K562 (cell line): ENCODE measurements around the gene CYSRT1. TPM values are rescaled to one million over a fixed set of nuclear protein-coding genes. Genes with fewer than 3 reads are reported as not detected.
A peak's percentile ranks its signal among the peaks of the same experiment; 100 is the strongest.

Source experiments
- BMI1 ChIP-seq: fragments of 150-350 bp; IDR thresholded peaks from 2 replicates; pipeline ENCODE4 v1.6.1; 2014; ENCODE audit warnings: low read length
- BRCA1 ChIP-seq, 2 experiments: fragments of 450-650 bp in 1 of 2; sonication (generic) in 1 of 2; formaldehyde crosslinking in 1 of 2; IDR thresholded peaks; 2 replicates each; pipeline versions ENCODE4 v1.5.0 to v1.6.1; 2017 to 2020; ENCODE audit warnings: mild to moderate bottlenecking in 1 of 2, missing genetic modification reagents in 1 of 2
- CREM ChIP-seq: IDR thresholded peaks from 2 replicates; pipeline ENCODE4 v1.6.1; 2014; ENCODE audit warnings: antibody characterized with exemption, low read depth
- DACH1 ChIP-seq: fragments of 450-650 bp; IDR thresholded peaks from 2 replicates; pipeline ENCODE4 v1.6.1; 2018; ENCODE audit not compliant: partially characterized antibody
- HOXB6 ChIP-seq: fragments of 250-450 bp; sonication (Bioruptor Pico); IDR thresholded peaks from 2 replicates; pipeline ENCODE4 v1.5.1; 2022; ENCODE audit warnings: mild to moderate bottlenecking, borderline replicate concordance
- JUND ChIP-seq, 2 experiments: IDR thresholded peaks; 2 replicates in 1 of 2; 3 replicates in 1 of 2; pipeline ENCODE4 v1.6.1; 2011; ENCODE audit warnings: borderline replicate concordance in 2 of 2, low read depth in 2 of 2, low read length in 2 of 2, improper control_type of control experiment in 1 of 2, missing biosample characterization in 1 of 2, missing genetic modification characterization in 1 of 2, missing genetic modification reagents in 1 of 2
- KDM4B ChIP-seq, 2 experiments: fragments of 450-650 bp in 1 of 2; sonication (generic) in 1 of 2; IDR thresholded peaks; 2 replicates each; pipeline ENCODE4 v1.6.1; 2016 to 2017; ENCODE audit warnings: borderline replicate concordance in 2 of 2, antibody characterized with exemption in 1 of 2, low read depth in 1 of 2, mild to moderate bottlenecking in 1 of 2
- KLF6 ChIP-seq: fragments of 250-450 bp; sonication (Bioruptor Pico); IDR thresholded peaks from 2 replicates; pipeline ENCODE4 v1.4.0; 2020; ENCODE audit warnings: mild to moderate bottlenecking, moderate library complexity, borderline replicate concordance
- MYBL2 ChIP-seq, 2 experiments: fragments of 450-650 bp in 1 of 2; sonication (generic) in 1 of 2; formaldehyde crosslinking in 1 of 2; IDR thresholded peaks; 2 replicates each; pipeline versions ENCODE4 v1.6.1 to v1.8.1; 2017 to 2022; ENCODE audit warnings: borderline replicate concordance in 1 of 2, inconsistent platforms in 1 of 2, low read depth in 1 of 2, mild to moderate bottlenecking in 1 of 2, missing genetic modification reagents in 1 of 2, moderate library complexity in 1 of 2
- NFIX ChIP-seq: fragments of 250-450 bp; sonication (Bioruptor Pico); IDR thresholded peaks from 2 replicates; pipeline ENCODE4 v1.4.0; 2020; ENCODE audit warnings: low read depth, mild to moderate bottlenecking, moderate library complexity
- PCBP1 ChIP-seq: fragments of 200-400 bp; formaldehyde crosslinking; IDR thresholded peaks from 2 replicates; pipeline ENCODE4 v1.6.1; 2018; ENCODE audit warnings: mild to moderate bottlenecking, low read depth, low read length; ENCODE audit not compliant: poor library complexity, severe bottlenecking
- RREB1 ChIP-seq: fragments of 250-450 bp; sonication (Bioruptor Pico); IDR thresholded peaks from 2 replicates; pipeline ENCODE4 v1.4.0; 2020
- SIRT6 ChIP-seq: IDR thresholded peaks from one replicate; pipeline ENCODE4 v1.6.1; 2012; ENCODE audit warnings: low read depth, mild to moderate bottlenecking, control low read depth, inconsistent platforms, low read length, moderate library complexity
- SRSF9 ChIP-seq: fragments of 200-400 bp; formaldehyde crosslinking; IDR thresholded peaks from 2 replicates; pipeline ENCODE4 v1.6.1; 2017; ENCODE audit warnings: low read depth, low read length, borderline replicate concordance
- STAT5A ChIP-seq: IDR thresholded peaks from 2 replicates; pipeline ENCODE4 v1.6.1; 2012; ENCODE audit warnings: low read length, inconsistent platforms, borderline replicate concordance
- SUPT5H ChIP-seq: fragments of 450-650 bp; IDR thresholded peaks from 2 replicates; pipeline ENCODE4 v1.6.1; 2016
- ZEB2 ChIP-seq: fragments of 450-650 bp; IDR thresholded peaks from 2 replicates; pipeline ENCODE4 v1.6.1; 2016
- ZNF134 ChIP-seq: fragments of 250-450 bp; sonication (Bioruptor Pico); conservative IDR thresholded peaks from 2 replicates; pipeline ENCODE4 v1.4.0; 2020
- ZNF263 ChIP-seq: sonication (generic); formaldehyde crosslinking; IDR thresholded peaks from 2 replicates; pipeline ENCODE4 v1.8.0; 2022; ENCODE audit warnings: mild to moderate bottlenecking, missing genetic modification reagents, borderline replicate concordance
- ZNF668 ChIP-seq: fragments of 250-450 bp; sonication (Bioruptor Pico); IDR thresholded peaks from 2 replicates; pipeline ENCODE4 v1.8.0; 2022; ENCODE audit warnings: mild to moderate bottlenecking, inconsistent platforms
- ZNF717 ChIP-seq: fragments of 250-450 bp; sonication (Bioruptor Pico); IDR thresholded peaks from 2 replicates; pipeline ENCODE4 v1.5.0; 2021
- ZNF785 ChIP-seq: fragments of 250-450 bp; sonication (Bioruptor Pico); IDR thresholded peaks from 2 replicates; pipeline ENCODE4 v1.4.0; 2020; ENCODE audit warnings: mild to moderate bottlenecking
- polyA plus RNA-seq, 8 experiments: library from polyadenylated mRNA; depleted of rRNA in 4 of 8; stranded (reverse) in 5 of 8; unstranded in 3 of 8; fragments of >200 nt; fragmentation: Nextera tagmentation in 2 of 8; fragmentation: Illumina TruSeq in 1 of 8; extraction: Ambion mirVana in 2 of 8; extraction: Trizol in 1 of 8; gene quantifications; 2 replicates each; pipeline versions ENCODE4 v1.2.1 to v1.2.3, GENCODE V29; 2011 to 2014; ENCODE audit warnings: inconsistent platforms in 1 of 8, missing spikeins in 1 of 8
- total RNA-seq, 7 experiments: library from RNA; depleted of rRNA in 6 of 7; stranded (reverse); fragments of >200 nt in 6 of 7; fragmentation: Illumina TruSeq in 2 of 7; extraction: Trizol in 2 of 7; gene quantifications; 2 replicates each; pipeline versions ENCODE4 v1.2.1 to v1.2.3, GENCODE V29; 2011 to 2021; ENCODE audit warnings: low replicate concordance in 1 of 7

CYSRT1 gene
- total and polyA plus RNA-seq, 9 of the 15 experiments (the other 6 are each of a cell fraction or from before 2014, with no cell fraction given), result 0.04 to 1.4 (median 0.42) TPM; not detected in 3

DNA sequence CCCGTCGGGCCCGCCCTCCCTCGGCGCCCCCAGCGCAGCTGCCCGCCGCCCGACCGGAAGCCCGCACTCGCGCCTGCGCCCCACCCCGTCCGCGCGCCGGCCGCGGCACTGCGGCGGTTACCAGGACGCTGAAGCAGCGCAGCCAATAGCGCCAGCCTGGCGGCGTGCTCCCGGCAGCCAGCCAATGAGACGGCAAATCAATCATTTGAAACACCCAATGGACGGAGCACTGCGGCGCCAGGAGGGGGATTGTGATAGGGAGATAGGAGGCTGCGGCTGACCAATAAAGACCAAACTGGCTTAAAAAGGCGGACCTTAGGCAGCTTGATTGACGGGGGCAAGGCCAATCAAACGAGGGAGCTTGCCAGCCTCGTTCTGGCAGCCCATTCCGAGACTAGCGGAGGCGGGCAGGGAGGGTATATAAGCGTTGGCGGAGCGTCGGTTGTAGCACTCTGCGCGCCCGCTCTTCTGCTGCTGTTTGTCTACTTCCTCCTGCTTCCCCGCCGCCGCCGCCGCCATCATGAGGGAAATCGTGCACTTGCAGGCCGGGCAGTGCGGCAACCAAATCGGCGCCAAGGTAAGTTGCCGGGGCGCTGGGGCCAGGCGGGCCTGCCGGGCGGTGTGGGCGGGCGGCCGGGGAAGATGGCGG is 16.0 kb downstream of the CYSRT1 start, which contains the start of gene TUBB4B (continued):
- no peak for TF ChIP-seq RREB1
- TF ChIP-seq ZNF263, result no peak
- no peak for TF ChIP-seq ZNF785 (CRISPR knock-in tag)
- no peak for TF ChIP-seq JUND (IDR thresholded peaks at IDR 0.05; ENCODE audit: borderline replicate concordance, low read depth, low read length)
- peak; percentile 43; the same call in 1 of the 3 replicates for TF ChIP-seq JUND (tag; IDR thresholded peaks at IDR 0.05; ENCODE audit: borderline replicate concordance, low read depth, low read length)
- TF ChIP-seq NFIX (CRISPR knock-in tag), result no peak
- no peak; a peak in 1 of 4 replicates for TF ChIP-seq KDM4B (IDR thresholded peaks at IDR 0.05; ENCODE audit: borderline replicate concordance in 2 of 2, low read depth in 1 of 2)
- no peak for TF ChIP-seq SIRT6
- no peak for TF ChIP-seq BMI1
- TF ChIP-seq ZNF134 (CRISPR knock-in tag), result no peak
- TF ChIP-seq PCBP1, result peak; percentile 49
- no peak for TF ChIP-seq STAT5A
- TF ChIP-seq ZNF668 (CRISPR knock-in tag), result no peak
- peak; percentile 100 for TF ChIP-seq SUPT5H
- TF ChIP-seq BRCA1 (IDR thresholded peaks at IDR 0.05), result no peak
- no peak for TF ChIP-seq BRCA1 (CRISPR knock-in tag; IDR thresholded peaks at IDR 0.05)
- no peak for TF ChIP-seq KLF6 (CRISPR knock-in tag)
- TF ChIP-seq DACH1, result no peak
- no peak for TF ChIP-seq SRSF9
- TF ChIP-seq MYBL2 (IDR thresholded peaks at IDR 0.05; ENCODE audit: low read depth), result peak; percentile 96
- TF ChIP-seq MYBL2 (CRISPR knock-in tag; IDR thresholded peaks at IDR 0.05; ENCODE audit: borderline replicate concordance), result peak; percentile 91; the same call in 1 of the 2 replicates
- peak; percentile 71 for TF ChIP-seq CREM
- TF ChIP-seq HOXB6 (CRISPR knock-in tag), result no peak
- TF ChIP-seq ZEB2, result no peak
- TF ChIP-seq ZNF717 (CRISPR knock-in tag), result no peak
